Measurements from ENCODE around the gene PPP1R37.

Gene PPP1R37

DNA sequence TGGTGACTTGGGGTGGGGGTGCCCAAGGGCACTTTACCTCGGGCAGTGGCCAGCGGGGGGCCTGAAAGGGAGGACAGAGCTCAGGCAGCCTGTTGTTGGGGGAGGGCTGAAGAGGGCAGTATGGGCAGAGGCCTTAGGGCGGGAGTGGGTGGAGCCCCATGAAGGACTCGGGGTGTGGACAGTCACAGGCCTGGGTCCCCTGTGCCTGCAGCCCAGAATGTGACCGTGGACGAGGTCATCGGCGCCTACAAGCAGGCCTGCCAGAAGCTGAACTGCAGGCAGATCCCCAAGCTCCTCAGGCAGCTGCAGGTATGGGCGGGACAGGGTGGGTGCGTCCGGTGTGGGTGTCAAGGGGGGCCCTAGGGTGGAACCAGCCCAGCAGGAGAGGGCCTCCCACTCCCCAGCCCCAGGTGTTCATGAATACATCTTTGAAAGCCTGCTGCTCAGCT lies 45.3 kb downstream of the PPP1R37 start:
- DNase-seq: no peak

DNA sequence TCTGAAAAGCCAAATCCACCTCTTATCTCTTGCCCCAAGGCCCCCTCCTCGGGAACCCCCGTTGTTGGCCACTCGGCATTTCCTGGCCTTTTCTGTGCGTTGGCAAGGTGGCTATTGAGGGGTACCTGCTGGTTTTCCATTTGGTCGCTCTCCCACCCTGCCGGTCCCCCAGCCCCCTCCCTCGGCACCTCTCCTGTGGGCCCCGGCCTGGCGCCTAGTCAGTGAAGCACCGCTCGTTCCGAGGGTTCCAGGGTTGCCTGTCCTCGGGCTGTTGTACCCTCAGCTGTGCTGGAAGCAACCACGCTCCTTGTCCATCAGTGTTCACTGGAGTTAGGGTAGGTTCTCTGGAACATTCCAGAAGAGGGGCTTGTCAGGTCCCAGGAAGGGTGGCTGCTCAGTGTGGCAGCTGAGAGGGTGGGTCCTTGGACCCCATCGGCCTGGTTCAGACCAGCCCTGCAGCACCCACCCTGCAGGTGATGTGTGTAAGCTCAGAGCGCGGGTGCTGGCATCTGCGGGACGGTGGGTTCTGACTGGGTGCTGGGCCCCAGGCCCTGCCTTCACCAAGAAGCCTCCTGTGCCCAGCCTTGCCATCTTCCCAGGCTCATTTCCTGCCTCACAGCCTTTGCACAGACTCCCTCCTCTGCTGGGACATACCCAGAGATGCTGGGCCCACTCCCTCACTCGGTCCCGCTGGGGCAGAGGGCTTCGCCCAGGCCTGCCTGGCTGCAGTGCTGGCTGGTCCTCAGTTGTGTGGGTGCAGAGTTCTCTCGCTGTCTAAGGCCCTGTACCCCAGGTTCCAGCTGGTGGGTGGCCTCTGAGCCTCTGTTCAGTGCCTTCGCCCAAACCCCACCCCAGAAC lies 46.5 kb downstream of the PPP1R37 start:
- DNase-seq: no peak

DNA sequence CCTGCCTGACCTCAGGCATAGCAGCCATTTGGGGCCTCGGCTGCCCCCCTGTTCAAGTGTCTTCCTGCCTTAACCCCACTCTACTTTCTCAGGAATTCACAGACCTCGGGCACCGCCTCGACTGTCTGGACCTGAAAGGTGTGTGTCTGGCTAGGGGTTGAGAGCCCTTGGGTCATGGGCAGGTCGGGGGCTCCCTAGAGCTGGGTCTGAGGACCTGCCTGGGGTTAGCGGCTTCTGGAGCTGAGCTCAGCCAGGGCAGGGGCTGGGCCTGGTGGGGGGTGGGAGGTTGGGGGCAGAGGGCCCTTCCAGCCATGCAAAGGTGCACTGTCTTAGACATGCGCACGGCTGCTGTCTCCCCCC lies 47.1 kb downstream of the PPP1R37 start:
- DNase-seq: no peak

DNA sequence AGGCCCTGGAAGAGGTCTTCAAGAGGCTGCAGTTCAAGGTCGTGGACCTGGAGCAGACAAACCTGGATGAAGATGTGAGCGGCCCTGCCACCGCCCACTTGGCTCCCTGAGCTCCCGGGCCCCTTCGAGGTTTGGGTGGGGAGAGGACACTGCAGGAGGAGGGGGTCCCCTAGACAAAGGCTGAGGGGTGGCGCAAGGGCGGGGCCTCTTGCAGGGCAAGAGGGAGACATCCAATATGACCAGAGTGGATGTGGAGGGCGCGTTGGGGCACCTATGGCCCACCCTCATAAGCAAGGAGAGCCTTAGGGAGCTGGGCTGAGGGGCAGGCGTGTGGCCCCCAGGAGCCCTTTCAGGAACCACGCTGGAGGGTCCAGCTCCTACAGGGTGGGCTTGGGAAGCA lies 47.6 kb downstream of the PPP1R37 start:
- DNase-seq: no peak

DNA sequence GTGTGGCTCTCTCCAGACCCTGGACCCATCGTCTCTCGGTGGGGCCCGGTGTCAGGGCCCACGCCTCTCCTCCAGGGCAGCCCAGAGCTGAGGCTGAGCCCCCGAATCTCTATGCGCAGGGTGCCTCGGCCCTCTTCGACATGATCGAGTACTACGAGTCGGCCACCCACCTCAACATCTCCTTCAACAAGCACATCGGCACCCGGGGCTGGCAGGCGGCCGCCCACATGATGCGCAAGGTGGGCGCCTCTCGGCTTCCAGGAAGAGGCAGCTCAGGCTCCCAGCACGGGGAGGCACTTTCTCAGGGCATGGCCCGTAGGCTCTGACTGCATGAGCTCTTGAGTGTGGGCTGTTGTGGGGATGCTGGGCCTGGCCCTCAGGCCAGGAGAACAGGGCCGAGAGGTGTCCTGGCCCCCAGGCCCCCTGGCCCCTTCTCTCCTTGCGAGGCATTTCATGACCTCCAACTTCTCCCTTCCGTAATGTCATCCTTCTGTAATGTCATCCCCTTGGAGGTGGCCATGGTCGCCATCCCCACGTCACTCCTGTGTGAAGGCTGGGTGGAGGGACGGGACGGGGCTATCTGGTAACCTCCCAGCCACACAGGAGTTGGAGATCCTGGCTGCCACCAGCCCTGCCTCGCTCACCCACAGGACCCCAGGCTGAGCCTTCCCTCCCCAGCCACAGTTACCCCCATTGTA lies 48.4 kb downstream of the PPP1R37 start:
- DNase-seq: no peak

DNA sequence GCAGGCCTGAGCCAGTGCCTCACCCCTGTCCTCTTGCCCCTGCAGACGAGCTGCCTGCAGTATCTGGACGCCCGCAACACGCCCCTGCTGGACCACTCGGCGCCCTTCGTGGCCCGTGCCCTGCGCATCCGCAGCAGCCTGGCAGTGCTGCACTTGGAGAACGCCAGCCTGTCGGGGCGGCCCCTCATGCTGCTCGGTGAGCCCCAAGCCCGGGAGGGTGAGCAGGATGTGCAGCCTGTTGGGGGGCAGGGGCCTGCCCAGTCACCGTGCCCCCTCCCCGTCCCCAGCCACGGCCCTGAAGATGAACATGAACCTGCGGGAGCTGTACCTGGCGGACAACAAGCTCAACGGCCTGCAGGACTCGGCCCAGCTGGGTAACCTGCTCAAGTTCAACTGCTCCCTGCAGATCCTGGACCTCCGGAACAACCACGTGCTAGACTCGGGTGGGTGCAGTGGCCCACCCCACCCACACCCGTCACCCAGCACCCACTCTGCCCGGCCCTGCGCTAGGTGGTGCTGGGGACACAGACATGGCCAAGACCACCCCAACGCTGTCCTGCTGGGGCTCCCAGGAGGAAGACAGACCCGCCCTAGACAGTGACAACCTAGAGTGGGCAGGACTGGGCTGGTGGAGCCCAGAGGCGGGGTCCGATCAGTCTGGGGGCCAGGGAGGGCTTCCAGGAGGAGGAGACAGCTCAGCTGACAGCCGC lies 49.2 kb downstream of the PPP1R37 start:
- no peak for DNase-seq

DNA sequence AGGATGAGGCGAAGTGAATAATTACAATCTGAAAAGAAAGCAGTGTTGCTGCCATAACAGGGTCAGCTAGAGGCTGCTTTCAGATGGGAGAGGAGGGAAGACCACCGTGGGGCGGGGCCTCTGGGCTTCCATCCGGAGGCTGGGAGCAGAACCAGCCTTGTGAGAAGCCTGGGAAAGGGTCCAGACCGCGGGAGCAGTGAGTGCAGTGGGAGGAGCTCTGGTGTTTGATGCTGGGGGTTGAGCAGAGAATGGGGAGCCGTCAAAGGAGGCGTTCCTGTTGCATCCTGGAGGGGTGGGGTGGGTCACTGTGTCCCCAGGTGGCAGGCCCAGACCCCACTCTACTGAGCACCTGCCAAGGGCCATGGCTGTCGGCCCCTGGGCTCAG lies 49.7 kb downstream of the PPP1R37 start:
- no peak for DNase-seq

DNA sequence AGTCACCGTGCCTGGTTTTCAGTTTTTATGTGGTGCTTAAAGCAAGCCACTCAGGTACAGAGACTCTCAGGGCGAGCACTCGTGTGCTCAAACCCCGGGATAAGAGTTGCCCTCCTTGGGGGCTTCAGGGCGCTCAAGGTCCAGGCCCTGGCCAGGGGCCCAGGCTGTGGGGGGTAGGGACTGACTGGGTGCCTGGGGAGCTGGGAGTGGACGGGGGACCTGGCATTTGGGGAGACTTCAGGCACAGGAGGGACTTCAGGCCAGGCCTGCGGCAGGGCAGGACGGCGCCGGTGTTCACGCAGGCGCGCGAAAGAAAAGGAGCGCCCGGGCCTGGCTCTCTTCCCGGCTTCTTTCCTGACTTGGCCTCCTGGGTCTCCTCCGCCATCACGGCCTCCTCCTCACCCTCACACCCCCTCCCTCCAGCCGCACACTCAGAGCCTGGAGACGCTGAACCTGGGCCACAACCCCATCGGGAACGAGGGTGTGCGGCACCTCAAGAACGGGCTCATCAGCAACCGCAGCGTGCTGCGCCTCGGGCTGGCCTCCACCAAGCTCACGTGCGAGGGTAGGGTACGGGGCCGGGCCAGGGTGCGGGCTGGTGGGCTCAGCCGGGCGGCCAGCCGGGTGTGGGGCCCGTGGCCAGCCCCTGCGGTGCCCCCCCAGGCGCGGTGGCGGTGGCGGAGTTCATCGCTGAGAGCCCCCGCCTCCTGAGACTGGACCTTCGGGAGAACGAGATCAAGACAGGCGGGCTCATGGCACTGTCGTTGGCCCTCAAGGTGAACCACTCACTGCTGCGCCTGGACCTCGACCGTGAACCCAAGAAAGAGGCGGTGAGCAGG lies 51.7 kb downstream of the PPP1R37 start:
- DNase-seq: no peak

DNA sequence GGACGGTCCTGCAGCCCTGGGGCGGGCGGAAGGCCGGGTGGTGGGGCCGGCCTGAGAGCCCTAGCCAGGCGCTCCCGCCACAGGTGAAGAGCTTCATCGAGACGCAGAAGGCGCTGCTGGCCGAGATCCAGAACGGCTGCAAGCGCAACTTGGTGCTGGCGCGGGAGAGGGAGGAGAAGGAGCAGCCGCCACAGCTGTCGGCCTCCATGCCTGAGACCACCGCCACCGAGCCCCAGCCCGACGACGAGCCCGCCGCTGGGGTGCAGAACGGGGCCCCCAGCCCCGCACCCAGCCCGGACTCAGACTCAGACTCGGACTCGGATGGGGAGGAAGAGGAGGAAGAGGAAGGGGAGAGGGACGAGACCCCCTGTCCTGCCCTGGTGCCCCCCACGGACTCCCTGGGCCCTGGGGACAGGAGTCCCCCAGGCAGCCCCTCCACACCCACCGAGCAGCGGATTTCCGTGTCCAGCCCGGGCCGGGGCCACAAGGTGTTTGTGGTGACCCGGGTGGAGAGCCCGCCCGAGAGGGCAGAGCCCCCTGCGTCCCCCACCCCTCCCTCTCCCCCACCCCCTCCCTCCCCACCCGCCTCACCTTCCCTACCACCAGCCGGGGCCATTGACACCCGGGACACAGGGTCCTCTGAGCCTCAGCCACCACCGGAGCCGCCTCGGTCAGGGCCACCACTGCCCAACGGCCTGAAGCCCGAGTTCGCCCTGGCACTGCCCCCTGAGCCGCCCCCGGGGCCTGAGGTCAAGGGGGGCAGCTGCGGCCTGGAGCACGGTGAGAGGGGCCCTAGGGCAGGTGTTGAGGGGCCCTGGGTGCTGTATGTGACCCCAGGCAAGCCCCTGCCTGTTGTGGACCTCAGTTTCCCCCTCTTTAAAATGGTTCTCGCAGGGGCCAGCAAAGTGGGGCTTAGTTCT lies 52.6 kb downstream of the PPP1R37 start:
- no peak for DNase-seq

DNA sequence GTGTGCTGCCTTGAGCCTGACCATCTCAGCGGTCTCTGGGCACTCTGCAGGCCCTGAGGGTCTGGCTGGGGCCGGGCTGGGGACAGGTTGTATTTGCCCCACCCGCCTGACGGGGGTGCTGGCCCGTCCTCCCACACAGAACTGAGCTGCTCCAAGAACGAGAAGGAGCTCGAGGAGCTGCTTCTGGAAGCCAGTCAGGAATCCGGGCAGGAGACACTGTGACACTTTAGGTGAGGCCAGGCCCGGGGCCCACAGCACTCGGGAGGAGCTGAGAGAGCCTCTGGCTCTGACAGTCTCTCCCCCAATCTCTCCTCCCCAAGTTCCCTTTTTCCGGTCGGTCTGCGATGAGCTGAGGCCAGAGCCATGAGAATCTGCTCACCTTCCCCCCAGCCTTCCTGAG lies 53.3 kb downstream of the PPP1R37 start:
- DNase-seq: no peak

DNA sequence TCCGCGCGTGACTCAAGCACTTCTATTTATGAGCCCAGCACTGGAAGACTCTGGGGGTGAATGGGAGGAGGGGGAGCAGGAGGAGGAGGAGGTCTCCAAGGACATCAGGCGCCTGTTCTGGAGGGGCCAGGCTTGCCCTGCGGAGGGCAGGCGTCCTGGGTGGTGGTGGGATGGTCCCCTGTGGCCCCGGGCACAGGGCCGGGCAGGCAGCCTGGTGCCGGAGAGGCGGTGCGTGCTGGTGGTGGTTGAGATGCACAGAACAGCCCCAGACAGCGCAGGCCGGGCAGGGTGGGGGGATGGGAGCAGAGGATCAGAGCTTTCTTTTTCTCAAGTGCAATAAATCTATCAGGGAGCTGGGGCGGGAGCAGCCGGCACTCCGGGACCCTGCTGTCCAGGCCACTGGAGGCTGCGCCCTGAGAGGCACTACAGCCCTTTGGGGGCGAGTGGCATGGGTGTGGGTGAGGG lies 53.8 kb downstream of the PPP1R37 start:
- no peak for DNase-seq

DNA sequence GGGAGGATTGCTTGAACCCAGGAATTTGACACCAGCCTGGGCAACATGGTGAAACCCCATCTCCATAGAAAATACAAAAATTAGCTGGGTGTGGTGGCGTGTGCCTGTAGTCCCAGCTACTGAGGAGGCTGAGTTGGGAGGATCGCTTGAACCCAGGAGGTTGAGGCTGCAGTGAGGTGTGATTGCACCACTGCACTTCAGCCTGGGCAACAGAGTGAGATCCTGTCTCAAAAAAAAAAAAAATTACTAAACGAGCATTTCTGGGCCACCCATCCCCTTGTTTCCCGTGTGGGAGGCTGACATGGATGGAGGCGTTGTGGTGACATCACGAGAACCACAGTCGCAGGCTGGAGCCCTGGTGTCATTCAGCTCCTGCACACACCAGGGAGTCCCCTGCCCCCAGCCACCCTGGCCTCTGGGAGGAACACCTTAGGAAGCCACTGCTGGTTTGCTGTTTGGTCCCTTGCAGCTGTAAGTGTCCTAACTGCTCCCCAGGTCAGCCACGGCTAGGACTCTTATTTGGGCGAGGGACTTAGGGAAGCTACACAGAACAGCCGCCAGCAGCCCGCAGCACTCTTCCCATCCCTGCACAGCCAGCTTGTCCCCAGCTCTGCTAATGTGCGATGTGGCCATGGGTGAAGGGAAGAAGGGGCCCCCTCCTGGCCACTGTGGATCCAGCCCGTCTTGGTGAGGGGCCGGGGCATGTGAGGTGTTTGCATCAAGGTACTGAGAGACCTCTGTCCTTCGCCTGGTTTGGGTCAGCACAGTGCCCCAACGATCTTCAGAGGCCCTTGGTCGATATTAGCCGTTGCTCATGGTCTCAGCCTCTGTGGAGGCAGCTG lies 55.1 kb downstream of the PPP1R37 start:
- DNase-seq: no peak

DNA sequence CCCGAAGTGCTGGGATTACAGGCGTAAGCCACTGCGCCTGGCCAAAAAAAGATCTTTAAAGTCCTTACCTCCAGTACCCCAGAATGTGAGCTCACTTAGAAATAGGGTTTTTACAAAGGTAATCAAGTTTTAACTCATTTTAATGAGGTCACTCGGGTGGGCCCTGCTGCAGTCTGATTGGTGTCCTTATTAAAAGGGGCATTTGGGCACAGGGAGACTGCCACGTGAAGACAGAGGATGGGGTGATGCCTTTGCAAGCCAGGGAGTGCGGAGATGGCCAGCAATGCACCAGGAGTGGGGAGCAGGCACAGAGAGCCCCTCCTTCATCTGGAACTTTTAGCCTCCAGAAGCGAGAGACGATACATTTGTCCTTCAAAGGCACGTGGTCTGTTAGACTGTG lies 56.1 kb downstream of the PPP1R37 start:
- no peak for DNase-seq

DNA sequence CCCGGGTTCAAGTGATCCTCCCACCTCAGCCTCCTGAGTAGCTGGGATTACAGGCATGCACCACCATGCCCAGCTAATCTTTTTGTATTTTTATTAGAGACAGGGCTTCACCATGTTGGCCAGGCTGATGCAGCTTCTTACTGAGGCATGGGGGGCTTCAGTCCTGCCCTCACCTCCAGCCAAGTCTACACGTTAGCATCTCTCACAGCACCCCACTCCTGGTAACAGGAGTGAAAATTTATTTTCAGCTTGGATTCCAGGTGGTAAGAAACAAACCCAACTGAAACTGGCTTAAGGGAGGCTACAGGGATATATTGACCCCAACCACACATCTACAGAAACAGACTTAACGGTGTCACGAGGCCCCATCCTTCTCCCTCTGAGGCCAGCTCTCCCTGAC lies 57.2 kb downstream of the PPP1R37 start:
- DNase-seq: no peak

DNA sequence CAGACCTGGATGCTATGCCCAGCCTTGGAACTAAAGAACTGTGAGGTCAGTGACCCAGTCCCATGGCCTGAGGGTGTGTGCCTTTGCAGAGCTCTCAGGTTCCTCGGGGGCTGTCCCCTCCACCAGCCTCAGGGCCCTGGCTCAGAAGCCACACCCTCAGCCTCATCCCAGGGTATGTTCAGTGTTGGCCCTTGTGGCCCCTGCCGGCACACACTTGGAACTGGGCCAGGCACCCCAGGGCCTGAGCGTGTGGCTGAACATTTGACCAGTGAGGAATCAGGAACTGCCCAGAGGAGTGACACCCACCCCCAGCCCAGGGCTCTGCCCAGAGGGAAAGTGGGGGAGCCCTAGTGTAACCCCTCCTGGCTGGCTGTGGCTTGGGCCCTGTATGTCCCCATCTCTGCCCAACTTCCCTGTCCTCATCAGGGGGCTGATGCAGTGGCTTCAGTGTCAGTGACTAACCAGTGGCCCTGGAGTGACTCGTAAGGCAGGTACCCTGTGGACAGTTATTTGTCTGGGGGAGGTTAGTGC lies 57.8 kb downstream of the PPP1R37 start:
- DNase-seq: no peak

DNA sequence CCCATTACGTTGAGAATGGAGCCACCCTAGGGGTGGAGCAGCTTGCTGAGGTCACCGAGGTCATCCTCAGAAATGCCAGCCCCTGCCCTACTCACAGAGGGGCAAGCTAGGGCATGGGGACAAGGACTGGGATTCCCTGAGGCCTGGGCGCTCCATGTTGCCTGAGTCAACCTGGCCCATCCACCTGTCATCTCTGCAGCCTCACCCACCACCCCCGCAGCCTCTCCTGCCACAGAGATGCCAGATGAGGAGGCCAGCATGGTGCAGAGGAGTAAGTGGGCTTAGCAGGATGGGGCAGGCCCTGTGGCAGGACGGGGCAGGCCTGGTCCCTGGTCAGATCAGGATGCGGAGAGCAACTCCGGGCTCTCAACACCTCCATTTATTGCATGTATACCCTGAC lies 58.3 kb downstream of the PPP1R37 start:
- no peak for DNase-seq

DNA sequence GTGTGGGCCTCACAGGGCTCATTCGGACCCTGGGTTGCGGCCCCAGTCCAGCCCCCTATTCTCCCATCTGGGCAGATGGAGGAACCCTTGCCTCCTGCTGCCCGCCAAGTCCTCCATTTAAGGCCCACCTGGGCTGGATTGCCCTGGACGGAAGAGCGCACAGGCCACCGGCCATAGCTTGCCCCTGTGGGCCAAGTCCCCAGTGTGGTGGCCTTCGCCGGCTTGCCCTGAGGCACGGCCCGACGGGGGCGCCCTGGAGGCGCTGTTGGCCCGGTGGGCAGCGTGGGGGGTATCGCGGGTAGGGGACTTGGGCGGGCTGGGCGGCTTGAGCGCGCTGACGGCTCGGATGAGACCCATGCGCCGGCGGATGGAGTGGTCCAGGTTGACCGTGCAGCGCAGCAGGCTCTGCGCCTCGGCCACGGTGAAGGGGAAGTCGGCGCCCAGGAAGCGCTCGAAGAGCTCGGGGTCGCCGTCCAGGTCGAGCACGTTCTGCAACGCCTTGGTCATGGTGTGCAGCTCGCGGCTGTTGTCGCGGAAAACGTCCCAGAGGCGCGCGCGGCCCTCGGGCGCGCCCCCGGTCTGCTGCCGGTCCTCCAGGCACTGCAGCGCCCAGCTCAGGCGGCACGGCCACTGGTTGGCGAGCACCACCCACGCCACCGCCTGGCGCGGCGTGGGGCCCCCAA lies 59.0 kb downstream of the PPP1R37 start:
- DNase-seq: no peak

DNA sequence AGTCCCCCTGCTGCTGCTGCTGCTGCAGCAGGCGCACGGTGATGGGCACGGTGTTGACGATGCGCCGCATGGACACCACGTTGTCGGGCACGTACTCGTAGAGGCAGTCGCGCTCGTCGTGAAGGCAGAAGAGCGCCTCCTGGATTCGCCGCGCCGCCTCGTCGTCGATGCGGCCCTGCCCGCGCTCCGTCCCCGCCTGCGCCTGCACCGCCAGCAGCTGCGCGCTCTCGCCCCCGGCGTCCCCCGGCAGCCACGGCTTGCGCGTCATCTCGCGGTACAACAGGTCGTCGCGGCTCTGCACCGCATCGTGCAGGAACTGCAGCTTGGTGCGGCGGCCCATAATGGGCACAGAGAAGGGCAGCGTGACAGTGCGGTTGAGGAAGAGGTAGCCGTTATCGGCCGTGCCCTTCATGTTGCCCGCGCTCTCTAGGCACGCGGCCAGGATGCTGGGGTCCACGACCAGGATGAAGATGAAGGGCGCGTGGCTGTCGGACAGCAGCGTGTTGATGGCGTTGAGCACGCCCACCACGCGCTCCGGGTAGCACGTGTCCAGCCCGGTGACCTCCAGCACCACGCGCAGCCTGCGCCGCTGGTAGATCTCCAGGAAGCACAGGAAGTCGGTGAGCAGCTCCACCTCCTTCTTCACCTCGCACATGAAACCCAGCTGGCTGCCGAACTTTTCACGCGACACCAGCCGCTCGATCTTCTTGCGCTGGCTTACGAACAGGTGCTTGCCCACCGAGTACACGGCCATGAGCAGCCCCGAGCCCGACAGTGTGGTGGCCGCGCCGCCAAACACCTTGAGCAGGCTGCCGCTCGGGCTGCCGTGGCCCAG lies 59.7 kb downstream of the PPP1R37 start:
- DNase-seq: peak; percentile 18
